Astrocyte of the spinal cord (primary cell): ENCODE data around the gene SAMM50.

Experiments used
- DNase-seq: peaks from one replicate; pipeline ENCODE4 v3.0.0; 2011; ENCODE audit warnings: low read depth, low spot score
- H3K4me3 ChIP-seq: 2 replicates; pipeline ENCODE4 v1.5.1; 2011; ENCODE audit warnings: low read depth, mild to moderate bottlenecking, low read length, moderate library complexity
- CTCF ChIP-seq: IDR thresholded peaks from 2 replicates; pipeline ENCODE4 v1.5.1; 2012; ENCODE audit warnings: low read depth, mild to moderate bottlenecking, low read length, inconsistent platforms
- in situ Hi-C: cut with HindIII; loops from 2 replicates; pipeline ENCODE4 v1.10.0; 2017; ENCODE audit warnings: low sequenced_read_pairs

The SAMM50 gene

GRCh38 chr22:43975041-43975440, 19.8 kb downstream of the SAMM50 start:
- H3K4me3 ChIP-seq, result no peak overlapping the region
- TF ChIP-seq CTCF, result no peak
- in situ Hi-C loops, result no loop called here
- DNase-seq, result no peak

DNA sequence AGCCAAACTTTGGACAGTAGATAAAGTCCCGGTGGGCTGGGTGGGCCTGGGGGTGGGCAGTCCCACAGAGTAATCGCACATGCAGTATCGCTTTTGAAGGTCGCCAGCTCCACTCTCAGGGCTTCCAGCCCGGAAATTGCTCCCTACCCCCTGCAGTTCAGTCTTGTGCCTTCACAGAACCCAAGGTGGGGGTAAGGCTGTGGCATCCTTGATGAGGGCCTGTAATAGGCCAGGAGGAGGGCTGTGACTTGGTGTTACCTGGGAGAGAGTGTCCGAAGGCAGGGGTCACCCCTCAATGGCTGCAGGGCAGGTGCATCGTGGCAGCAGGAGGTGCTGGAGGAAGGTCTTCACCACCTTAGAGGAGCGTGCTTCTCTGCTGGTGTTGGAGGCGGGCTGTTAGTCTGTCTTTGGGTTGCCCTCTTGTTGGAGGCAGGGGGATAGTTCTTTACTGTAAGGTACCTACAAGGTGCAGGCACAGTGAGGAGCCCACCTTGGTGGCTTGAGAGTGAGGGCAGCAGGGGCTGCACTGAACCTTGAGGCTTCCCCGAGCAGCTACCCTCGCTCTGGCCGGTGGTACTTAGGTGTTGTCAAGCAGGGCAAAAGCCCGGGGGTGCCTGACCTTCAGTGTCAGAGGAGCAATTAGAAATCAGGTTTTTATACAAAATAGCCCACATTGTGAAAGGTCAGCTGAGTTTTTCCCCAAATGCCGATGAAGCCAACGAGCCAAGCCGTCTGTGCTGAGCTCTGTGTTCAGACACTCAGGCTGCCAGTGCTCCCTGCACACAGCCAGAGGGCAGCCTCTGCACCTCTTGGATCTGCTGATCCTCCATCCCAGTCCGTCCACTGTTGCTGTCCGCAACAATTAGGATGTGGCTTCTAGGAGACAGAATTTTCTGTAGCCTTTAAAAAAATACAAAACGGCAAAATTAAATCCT, 21.9 kb downstream of the SAMM50 start:
- in situ Hi-C loops, result no loop called here
- DNase-seq, result no peak
- peak; percentile 16 for TF ChIP-seq CTCF
- no peak overlapping the region for H3K4me3 ChIP-seq

- TF ChIP-seq CTCF, result no peak
- DNase-seq, result no peak
- H3K4me3 ChIP-seq, result no peak overlapping the region
- in situ Hi-C loops, result no loop called here
Measured at GRCh38 chr22:43978558-43978957, 23.3 kb downstream of the SAMM50 start.

- no peak for TF ChIP-seq CTCF
- no peak for DNase-seq
- in situ Hi-C loops, result no loop called here
- H3K4me3 ChIP-seq, result no peak overlapping the region
Measured at GRCh38 chr22:43980579-43980978, 25.3 kb downstream of the SAMM50 start.

DNA sequence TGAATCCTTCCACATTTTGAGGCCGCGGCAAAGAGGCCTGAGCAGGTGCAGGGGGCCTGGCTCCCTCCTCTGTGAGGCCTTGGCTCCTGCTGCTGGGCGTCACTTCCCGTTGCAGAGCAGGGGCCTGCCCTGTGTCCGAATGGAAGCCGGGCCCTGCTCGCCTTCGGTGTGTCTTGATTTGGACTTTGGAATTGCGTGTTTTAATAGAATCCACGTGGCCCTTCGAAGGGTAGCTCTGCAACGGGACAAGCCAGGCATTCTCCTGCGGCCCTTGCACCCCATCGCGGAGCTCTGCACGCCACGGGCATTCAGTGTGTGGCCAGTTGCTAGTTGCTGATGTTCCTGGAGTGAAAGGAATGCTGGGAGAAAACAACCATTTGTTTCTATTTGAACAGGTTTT, 25.8 kb downstream of the SAMM50 start:
- no peak overlapping the region for H3K4me3 ChIP-seq
- in situ Hi-C loops, result no loop called here
- DNase-seq, result no peak
- no peak for TF ChIP-seq CTCF

DNA sequence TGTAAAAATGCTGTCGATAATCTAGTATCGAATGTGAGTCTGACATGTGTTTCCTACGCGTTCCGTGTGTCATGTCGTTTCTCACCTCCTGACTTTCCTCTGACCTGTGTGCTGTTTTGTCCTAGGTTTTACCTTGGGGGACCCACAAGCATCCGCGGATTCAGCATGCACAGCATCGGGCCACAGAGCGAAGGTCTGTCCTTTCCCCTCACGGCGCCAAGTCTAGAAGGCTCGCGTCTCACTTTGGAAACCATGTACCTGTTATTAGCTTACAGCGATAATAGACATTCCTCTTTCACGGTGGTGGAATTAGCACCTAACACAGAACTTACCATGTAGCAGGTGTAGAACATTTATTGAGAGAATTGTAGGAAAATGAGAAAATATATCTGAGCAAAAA, 28.6 kb downstream of the SAMM50 start:
- DNase-seq, result no peak
- no peak overlapping the region for H3K4me3 ChIP-seq
- TF ChIP-seq CTCF, result no peak
- in situ Hi-C loops, result no loop called here
